Measurements from ENCODE around the gene MSANTD2. TPM values are rescaled to one million over a fixed set of nuclear protein-coding genes. Genes with fewer than 3 reads are reported as not detected.

Gene MSANTD2
- total RNA-seq, 1 experiment from 2014 or later: 15.3 TPM

DNA sequence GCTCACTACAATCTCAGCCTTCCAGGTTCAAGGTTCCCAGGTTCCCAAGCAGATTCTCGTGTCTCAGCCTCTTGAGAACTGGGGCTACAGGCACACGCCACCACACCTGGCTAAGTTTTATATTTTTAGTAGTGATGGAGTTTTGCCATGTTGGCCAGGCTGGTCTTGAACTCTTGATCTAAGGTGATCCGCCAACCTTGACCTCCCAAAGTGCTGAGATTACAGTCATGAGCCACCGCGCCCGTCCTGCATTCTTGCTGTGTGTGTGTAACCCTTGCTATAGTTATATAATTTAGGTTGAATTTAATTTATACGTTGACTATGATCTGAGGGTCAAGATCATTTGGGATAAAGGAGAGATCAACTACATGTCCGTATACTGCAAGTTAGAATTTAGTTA is 35.7 kb upstream of the MSANTD2 start:
- intact Hi-C loops (cut with micrococcal nuclease): loop anchor here (2.0 to 10.0 kb wide), 3 partner anchors 31 to 431 kb away; no protein-coding TSS in a partner anchor
- ChIA-PET POLR2A (interaction anchor here (0.6 to 3.3 kb wide), 6 partner anchors 22 to 465 kb away, joined by 3 to 19 read pairs (median 6); no protein-coding TSS in a partner anchor), CTCF (interaction anchor here (0.7 to 9.6 kb wide), 29 partner anchors 11 to 625 kb away, joined by 3 to 201 read pairs (median 7); partner anchors contain the start of genes ESAM, MSANTD2, ROBO4 and SIAE)
- peak overlapping the region; percentile 69 for H3K27ac Mint-ChIP-seq (ENCODE audit: low read depth, unreplicated experiment)
- no peaks in the 10 kb centered on the region for H3K9me3 Mint-ChIP-seq (ENCODE audit: unreplicated experiment)
- DNase-seq (ENCODE audit: unreplicated experiment): no peak
- no TSS peak for BruUV-seq (replicated peaks)
- peaks cover 5% of the 10 kb centered on the region for H3K36me3 Mint-ChIP-seq (ENCODE audit: insufficient read depth, unreplicated experiment)
- peak overlapping the region; percentile 60 for H3K4me3 Mint-ChIP-seq (ENCODE audit: unreplicated experiment)
- peaks cover 4% of the 10 kb centered on the region for H3K4me1 Mint-ChIP-seq (ENCODE audit: insufficient read depth, unreplicated experiment)
- TF ChIP-seq, protein P1, sequence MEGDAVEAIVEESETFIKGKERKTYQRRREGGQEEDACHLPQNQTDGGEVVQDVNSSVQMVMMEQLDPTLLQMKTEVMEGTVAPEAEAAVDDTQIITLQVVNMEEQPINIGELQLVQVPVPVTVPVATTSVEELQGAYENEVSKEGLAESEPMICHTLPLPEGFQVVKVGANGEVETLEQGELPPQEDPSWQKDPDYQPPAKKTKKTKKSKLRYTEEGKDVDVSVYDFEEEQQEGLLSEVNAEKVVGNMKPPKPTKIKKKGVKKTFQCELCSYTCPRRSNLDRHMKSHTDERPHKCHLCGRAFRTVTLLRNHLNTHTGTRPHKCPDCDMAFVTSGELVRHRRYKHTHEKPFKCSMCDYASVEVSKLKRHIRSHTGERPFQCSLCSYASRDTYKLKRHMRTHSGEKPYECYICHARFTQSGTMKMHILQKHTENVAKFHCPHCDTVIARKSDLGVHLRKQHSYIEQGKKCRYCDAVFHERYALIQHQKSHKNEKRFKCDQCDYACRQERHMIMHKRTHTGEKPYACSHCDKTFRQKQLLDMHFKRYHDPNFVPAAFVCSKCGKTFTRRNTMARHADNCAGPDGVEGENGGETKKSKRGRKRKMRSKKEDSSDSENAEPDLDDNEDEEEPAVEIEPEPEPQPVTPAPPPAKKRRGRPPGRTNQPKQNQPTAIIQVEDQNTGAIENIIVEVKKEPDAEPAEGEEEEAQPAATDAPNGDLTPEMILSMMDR (IDR thresholded peaks at IDR 0.05; ENCODE audit: unreplicated experiment): no peak
- H3K27me3 Mint-ChIP-seq (ENCODE audit: insufficient read depth, unreplicated experiment): peaks cover 11% of the 10 kb centered on the region

DNA sequence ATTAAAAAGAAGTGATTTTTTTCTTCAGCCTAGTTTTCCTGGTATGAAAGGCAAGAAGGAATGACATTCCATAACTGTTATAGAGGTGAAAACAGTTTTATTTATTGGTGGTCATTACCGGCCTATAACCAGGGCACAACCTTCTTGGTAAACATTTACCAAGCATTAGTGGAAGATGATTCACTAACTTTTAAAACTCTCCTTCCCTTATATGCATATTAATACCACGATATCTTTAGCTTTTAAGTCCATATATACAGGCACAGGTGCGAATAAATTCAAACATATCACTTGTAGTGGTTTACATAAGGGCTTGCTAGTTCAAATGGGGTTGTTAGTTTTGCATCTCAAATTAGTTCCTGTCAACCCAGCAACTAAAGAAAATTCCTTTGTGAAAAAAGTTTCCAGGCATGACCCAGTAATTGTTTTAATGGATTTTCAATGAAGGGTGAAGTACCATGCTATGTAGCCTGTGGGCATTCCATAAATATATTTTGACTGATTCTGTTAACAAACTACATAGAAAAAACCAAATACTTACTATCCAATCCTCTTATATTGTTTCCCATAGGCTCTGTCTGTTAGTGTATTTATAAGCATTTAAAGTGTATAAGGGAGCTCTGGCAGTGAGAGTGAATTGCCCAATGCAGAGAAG is 34.4 kb upstream of the MSANTD2 start:
- POLR2A ChIA-PET: interaction anchor here (0.7 to 3.3 kb wide), 2 partner anchors 33 to 1181 kb away, joined by 3 to 19 read pairs; no protein-coding TSS in a partner anchor

DNA sequence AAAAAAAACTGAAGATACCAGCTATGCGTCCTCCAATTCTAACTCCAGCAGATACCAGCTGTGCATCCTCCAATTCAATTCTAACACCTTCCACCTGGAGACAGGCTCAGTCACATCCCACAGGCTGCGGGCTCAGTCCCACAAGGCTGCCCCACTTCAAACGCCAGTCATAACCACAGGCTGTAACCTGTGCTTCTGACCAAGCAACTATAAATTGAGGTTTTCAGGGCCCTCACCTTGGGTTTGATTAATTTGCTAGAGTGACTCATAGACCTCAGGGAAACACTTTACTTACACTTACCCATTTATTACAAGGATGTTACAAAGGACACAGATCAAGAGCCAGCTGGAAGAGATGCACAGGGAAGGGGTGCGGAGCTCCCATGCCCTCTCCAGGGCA is 32.4 kb upstream of the MSANTD2 start:
- intact Hi-C loops (cut with micrococcal nuclease): loop anchor here (10.0 kb wide), 1 partner anchor 428 kb away; no protein-coding TSS in a partner anchor
- BruUV-seq (replicated peaks): no TSS peak
- H3K4me1 Mint-ChIP-seq (ENCODE audit: insufficient read depth, unreplicated experiment): peaks cover 4% of the 10 kb centered on the region
- DNase-seq (ENCODE audit: unreplicated experiment): no peak
- POLR2A ChIA-PET: interaction anchor here (1.0 kb wide), 1 partner anchor 31 kb away, joined by 3 read pairs; no protein-coding TSS in a partner anchor
- H3K9me3 Mint-ChIP-seq (ENCODE audit: unreplicated experiment): no peaks in the 10 kb centered on the region
- peaks cover 5% of the 10 kb centered on the region for H3K36me3 Mint-ChIP-seq (ENCODE audit: insufficient read depth, unreplicated experiment)
- H3K4me3 Mint-ChIP-seq (ENCODE audit: unreplicated experiment): no peak overlapping the region
- no peak overlapping the region for H3K27ac Mint-ChIP-seq (ENCODE audit: low read depth, unreplicated experiment)
- TF ChIP-seq, protein P1 (IDR thresholded peaks at IDR 0.05; ENCODE audit: unreplicated experiment): no peak
- no peaks in the 10 kb centered on the region for H3K27me3 Mint-ChIP-seq (ENCODE audit: insufficient read depth, unreplicated experiment)
- CTCF ChIA-PET: interaction anchor here (0.6 to 9.6 kb wide), 10 partner anchors 9 to 188 kb away, joined by 3 to 201 read pairs (median 5); partner anchors contain the start of gene MSANTD2

More for the DNA sequence above, 34.4 kb upstream of the MSANTD2 start:
- BruUV-seq (replicated peaks): no TSS peak
- no peak for DNase-seq (ENCODE audit: unreplicated experiment)
- CTCF ChIA-PET: interaction anchor here (0.6 to 9.6 kb wide), 12 partner anchors 27 to 1232 kb away, joined by 3 to 201 read pairs (median 4); partner anchors contain the start of genes ESAM and MSANTD2
- TF ChIP-seq, protein P1 (IDR thresholded peaks at IDR 0.05; ENCODE audit: unreplicated experiment): no peak
- Mint-ChIP-seq H3K4me1 (ENCODE audit: insufficient read depth, unreplicated experiment) (peaks cover 4% of the 10 kb centered on the region), H3K27me3 (ENCODE audit: insufficient read depth, unreplicated experiment) (no peaks in the 10 kb centered on the region), H3K9me3 (ENCODE audit: unreplicated experiment) (no peaks in the 10 kb centered on the region), H3K4me3 (ENCODE audit: unreplicated experiment) (no peak overlapping the region), H3K27ac (ENCODE audit: low read depth, unreplicated experiment) (no peak overlapping the region), H3K36me3 (ENCODE audit: insufficient read depth, unreplicated experiment) (peaks cover 5% of the 10 kb centered on the region)
- intact Hi-C loops (cut with micrococcal nuclease): loop anchor here (10.0 kb wide), 1 partner anchor 430 kb away; no protein-coding TSS in a partner anchor

DNA sequence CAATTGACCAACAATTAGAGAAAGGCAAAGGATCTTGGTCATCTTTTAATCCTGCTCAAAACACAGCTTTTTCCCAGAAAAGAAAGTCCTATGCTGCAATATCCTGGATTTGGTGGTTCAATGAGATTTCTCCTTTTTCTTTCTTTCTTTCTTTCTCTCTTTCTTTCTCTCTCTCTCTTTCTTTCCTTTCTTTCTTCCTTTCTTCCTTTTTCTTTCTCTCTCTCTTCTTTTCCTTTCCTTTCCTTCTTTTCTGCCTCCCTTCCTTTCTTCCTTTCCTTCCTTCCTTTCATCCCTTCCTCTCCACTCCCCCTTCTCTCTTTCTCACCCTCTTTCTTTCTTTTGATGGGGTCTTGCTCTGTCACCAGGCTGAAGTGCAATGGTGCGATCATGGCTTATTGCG is 31.7 kb upstream of the MSANTD2 start:
- no peak overlapping the region for H3K27ac Mint-ChIP-seq (ENCODE audit: low read depth, unreplicated experiment)
- H3K27me3 Mint-ChIP-seq (ENCODE audit: insufficient read depth, unreplicated experiment): no peaks in the 10 kb centered on the region
- H3K36me3 Mint-ChIP-seq (ENCODE audit: insufficient read depth, unreplicated experiment): peaks cover 4% of the 10 kb centered on the region
- CTCF ChIA-PET: interaction anchor here (2.9 to 9.6 kb wide), 2 partner anchors 32 to 162 kb away, joined by 13 to 201 read pairs; partner anchors contain the start of gene MSANTD2
- intact Hi-C loops (cut with micrococcal nuclease): loop anchor here (10.0 kb wide), 1 partner anchor 427 kb away; no protein-coding TSS in a partner anchor
- no TSS peak for BruUV-seq (replicated peaks)
- POLR2A ChIA-PET: no interaction called here
- H3K9me3 Mint-ChIP-seq (ENCODE audit: unreplicated experiment): no peaks in the 10 kb centered on the region
- TF ChIP-seq, protein P1 (IDR thresholded peaks at IDR 0.05; ENCODE audit: unreplicated experiment): no peak
- no peak for DNase-seq (ENCODE audit: unreplicated experiment)
- no peak overlapping the region for H3K4me3 Mint-ChIP-seq (ENCODE audit: unreplicated experiment)
- H3K4me1 Mint-ChIP-seq (ENCODE audit: insufficient read depth, unreplicated experiment): no peaks in the 10 kb centered on the region
